GM12878 (cell line): Measurements from ENCODE around the gene ODC1. TPM values are rescaled to one million over a fixed set of nuclear protein-coding genes. Genes with fewer than 3 reads are reported as not detected.

Source experiments
- ATF3 ChIP-seq: IDR thresholded peaks from 2 replicates; pipeline ENCODE4 v1.6.1; 2011; ENCODE audit warnings: low read depth, mild to moderate bottlenecking, low read length, moderate library complexity, borderline replicate concordance; ENCODE audit errors: extremely low read depth
- BRCA1 ChIP-seq: IDR thresholded peaks from 2 replicates; pipeline ENCODE4 v1.6.1; 2011; ENCODE audit warnings: low read depth, low read length, improper control_type of control experiment
- CEBPB ChIP-seq, 2 experiments: fragments of 150-350 bp in 1 of 2; IDR thresholded peaks; 2 replicates each; pipeline ENCODE4 v1.6.1; 2012 to 2014; ENCODE audit warnings: low read depth in 2 of 2, low read length in 2 of 2, borderline replicate concordance in 1 of 2, inconsistent platforms in 1 of 2
- CEBPZ ChIP-seq: fragments of 150-350 bp; IDR thresholded peaks from 2 replicates; pipeline ENCODE4 v1.6.1; 2016; ENCODE audit warnings: low read depth, low read length
- CHD1 ChIP-seq: IDR thresholded peaks from 2 replicates; pipeline ENCODE4 v1.6.1; 2012; ENCODE audit warnings: low read depth, low read length, improper control_type of control experiment
- CHD2 ChIP-seq: IDR thresholded peaks from 2 replicates; pipeline ENCODE4 v1.6.1; 2011; ENCODE audit warnings: low read depth, low read length, improper control_type of control experiment, borderline replicate concordance
- FOXK2 ChIP-seq: fragments of 450-650 bp; IDR thresholded peaks from 2 replicates; pipeline ENCODE4 v1.6.1; 2017; ENCODE audit warnings: mild to moderate bottlenecking, moderate library complexity
- HDAC2 ChIP-seq: fragments of 200-600 bp; sonication (generic); IDR thresholded peaks from 2 replicates; pipeline ENCODE4 v1.6.1; 2017
- KDM1A ChIP-seq: fragments of 200-600 bp; sonication (generic); IDR thresholded peaks from 2 replicates; pipeline ENCODE4 v1.6.1; 2016; ENCODE audit warnings: borderline replicate concordance
- MEF2A ChIP-seq: IDR thresholded peaks from 2 replicates; pipeline ENCODE4 v1.6.1; 2011; ENCODE audit warnings: low read depth, mild to moderate bottlenecking, low read length, moderate library complexity; ENCODE audit not compliant: insufficient read depth
- MEF2B ChIP-seq: fragments of 450-650 bp; IDR thresholded peaks from 2 replicates; pipeline ENCODE4 v1.6.1; 2018; ENCODE audit warnings: mild to moderate bottlenecking, moderate library complexity; ENCODE audit not compliant: partially characterized antibody, poor library complexity, severe bottlenecking
- NFYA ChIP-seq: IDR thresholded peaks from 2 replicates; pipeline ENCODE4 v1.6.1; 2011; ENCODE audit warnings: low read depth, mild to moderate bottlenecking, low read length, improper control_type of control experiment, borderline replicate concordance
- RAD21 ChIP-seq: IDR thresholded peaks from 2 replicates; pipeline ENCODE4 v1.6.1; 2011; ENCODE audit warnings: mild to moderate bottlenecking, low read depth, low read length, moderate library complexity; ENCODE audit not compliant: insufficient read depth
- RB1 ChIP-seq: fragments of 450-650 bp; formaldehyde crosslinking; IDR thresholded peaks from 2 replicates; pipeline ENCODE4 v1.6.1; 2017; ENCODE audit warnings: mild to moderate bottlenecking, borderline replicate concordance
- RFX5 ChIP-seq: IDR thresholded peaks from 2 replicates; pipeline ENCODE4 v1.6.1; 2011; ENCODE audit warnings: low read depth, low read length, improper control_type of control experiment
- SIN3A ChIP-seq: IDR thresholded peaks from 2 replicates; pipeline ENCODE4 v1.6.1; 2012; ENCODE audit warnings: low read depth, low read length, improper control_type of control experiment
- SMAD5 ChIP-seq: IDR thresholded peaks from 2 replicates; pipeline ENCODE4 v1.6.1; 2016; ENCODE audit warnings: antibody characterized with exemption, low read depth
- USF2 ChIP-seq: IDR thresholded peaks from 2 replicates; pipeline ENCODE4 v1.6.1; 2011; ENCODE audit warnings: low read depth, low read length, improper control_type of control experiment, borderline replicate concordance
- ZBTB33 ChIP-seq: fragments of 450-650 bp; IDR thresholded peaks from 2 replicates; pipeline ENCODE4 v1.6.1; 2017; ENCODE audit warnings: mild to moderate bottlenecking
- ZSCAN29 ChIP-seq: fragments of 450-650 bp; IDR thresholded peaks from 2 replicates; pipeline ENCODE4 v1.6.1; 2017; ENCODE audit warnings: mild to moderate bottlenecking, moderate library complexity
- polyA plus RNA-seq, 11 experiments: library from polyadenylated mRNA; depleted of rRNA in 4 of 11; unstranded in 6 of 11; stranded (reverse) in 5 of 11; fragments of >200 nt; fragmentation: Nextera tagmentation in 4 of 11; fragmentation: Illumina TruSeq in 1 of 11; extraction: Ambion mirVana in 4 of 11; extraction: Trizol in 1 of 11; gene quantifications; 1 replicate in 1 of 11; 2 replicates in 10 of 11; pipeline versions ENCODE4 v1.2.1 to v1.2.3, GENCODE V29; 2011 to 2016; ENCODE audit warnings: inconsistent platforms in 2 of 11, missing spikeins in 2 of 11, low read depth in 1 of 11
- total RNA-seq, 4 experiments: library from RNA; depleted of rRNA in 3 of 4; stranded (reverse); fragments of >200 nt in 3 of 4; fragmentation: Illumina TruSeq in 1 of 4; extraction: Trizol in 1 of 4; gene quantifications; 2 replicates each; pipeline versions ENCODE4 v1.2.1 to v1.2.3, GENCODE V29; 2013 to 2021
- TF ChIP-seq, protein P1 (sequence below): fragments of 450-650 bp; IDR thresholded peaks from 2 replicates; pipeline ENCODE4 v1.6.1; 2018; ENCODE audit warnings: borderline replicate concordance, mild to moderate bottlenecking; ENCODE audit not compliant: partially characterized antibody

ODC1 gene
- total and polyA plus RNA-seq, 10 of the 15 experiments (the other 5 are each of a cell fraction or from before 2014, with no cell fraction given) = 68.5 to 441 (median 340) TPM

DNA sequence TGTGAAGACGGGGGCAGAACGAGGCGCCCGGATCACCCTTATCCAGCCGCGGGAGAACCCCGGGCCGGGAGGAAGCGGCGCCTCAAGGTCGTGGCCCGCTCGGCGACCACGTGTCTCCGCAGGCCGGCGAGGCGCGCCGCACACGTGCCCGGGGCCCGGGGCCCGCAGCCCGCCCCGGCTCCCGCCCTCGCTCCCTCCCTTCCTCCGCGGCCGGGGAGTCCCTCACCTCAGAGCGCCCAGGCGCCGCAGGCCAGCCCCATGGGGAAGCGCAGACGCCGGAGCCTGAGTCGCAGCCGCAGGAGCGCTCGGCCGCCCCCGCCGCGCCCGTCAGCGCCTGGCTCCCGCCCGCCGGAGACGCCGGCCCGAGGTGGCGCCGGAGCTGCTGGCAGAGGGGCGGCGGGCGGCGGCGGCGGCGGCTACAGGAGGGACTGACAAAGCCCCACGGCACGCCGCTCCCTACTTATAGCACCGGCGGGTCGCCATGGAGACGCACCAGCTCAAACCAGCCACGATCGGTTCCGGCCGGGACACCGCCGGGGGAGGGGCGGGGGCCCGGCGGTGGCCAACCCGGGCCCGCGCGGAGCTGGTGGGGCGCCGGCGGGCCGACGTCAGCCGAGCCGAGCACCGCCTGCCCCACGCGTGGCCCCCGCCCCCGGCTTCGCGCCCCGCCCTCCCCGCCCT, at the start of gene ODC1 (continued):
- TF ChIP-seq ATF3 (no peak), CHD2 (no peak), MEF2A (0 out of 2 replicates have a peak, but pooled peaks have one; percentile 17), ZBTB33 (no peak), MEF2B (no peak), SMAD5 (peak; percentile 59), RFX5 (no peak), USF2 (peak; percentile 38), KDM1A (no peak), CEBPB (IDR thresholded peaks at IDR 0.05; ENCODE audit: borderline replicate concordance in 1 of 2, low read depth in 2 of 2, low read length in 2 of 2) (no peak), CHD1 (peak; percentile 45; the same call in 1 of the 2 replicates), CEBPZ (no peak), BRCA1 (no peak), FOXK2 (no peak), SIN3A (peak; percentile 66; the same call in 1 of the 2 replicates), NFYA (no peak), HDAC2 (no peak), ZSCAN29 (0 out of 2 replicates have a peak, but pooled peaks have one; percentile 28), RB1 (peak; percentile 85; the same call in 1 of the 2 replicates), RAD21 (no peak)
- TF ChIP-seq, protein P1, sequence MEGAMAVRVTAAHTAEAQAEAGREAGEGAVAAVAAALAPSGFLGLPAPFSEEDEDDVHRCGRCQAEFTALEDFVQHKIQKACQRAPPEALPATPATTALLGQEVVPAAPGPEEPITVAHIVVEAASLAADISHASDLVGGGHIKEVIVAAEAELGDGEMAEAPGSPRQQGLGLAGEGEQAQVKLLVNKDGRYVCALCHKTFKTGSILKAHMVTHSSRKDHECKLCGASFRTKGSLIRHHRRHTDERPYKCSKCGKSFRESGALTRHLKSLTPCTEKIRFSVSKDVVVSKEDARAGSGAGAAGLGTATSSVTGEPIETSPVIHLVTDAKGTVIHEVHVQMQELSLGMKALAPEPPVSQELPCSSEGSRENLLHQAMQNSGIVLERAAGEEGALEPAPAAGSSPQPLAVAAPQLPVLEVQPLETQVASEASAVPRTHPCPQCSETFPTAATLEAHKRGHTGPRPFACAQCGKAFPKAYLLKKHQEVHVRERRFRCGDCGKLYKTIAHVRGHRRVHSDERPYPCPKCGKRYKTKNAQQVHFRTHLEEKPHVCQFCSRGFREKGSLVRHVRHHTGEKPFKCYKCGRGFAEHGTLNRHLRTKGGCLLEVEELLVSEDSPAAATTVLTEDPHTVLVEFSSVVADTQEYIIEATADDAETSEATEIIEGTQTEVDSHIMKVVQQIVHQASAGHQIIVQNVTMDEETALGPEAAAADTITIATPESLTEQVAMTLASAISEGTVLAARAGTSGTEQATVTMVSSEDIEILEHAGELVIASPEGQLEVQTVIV = no peak
